ENCODE results near the gene KLHL30. TPM values are rescaled to one million over a fixed set of nuclear protein-coding genes. Genes with fewer than 3 reads are reported as not detected.

KLHL30 gene
- total RNA-seq, 1 experiment from 2014 or later = 0.61 TPM

DNA sequence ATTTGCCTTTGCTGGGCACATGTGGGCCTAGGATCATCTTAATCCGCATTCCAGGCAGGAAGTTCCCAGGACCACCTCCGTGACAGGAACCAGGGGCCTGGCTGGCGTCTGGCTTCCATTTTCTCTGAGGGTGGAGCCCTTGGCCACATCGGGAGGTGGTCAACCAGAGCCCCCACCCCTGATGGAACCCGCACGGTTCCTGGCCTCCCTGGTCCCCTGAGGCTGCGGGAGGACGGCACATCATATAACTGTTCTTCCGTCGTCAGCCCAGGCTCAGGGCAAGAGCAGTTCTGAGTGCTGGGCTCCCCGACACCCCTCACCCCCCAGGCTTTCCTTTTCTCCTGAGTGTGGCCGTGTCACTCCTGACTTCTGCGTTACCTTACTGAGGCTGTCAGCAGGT lies 24.9 kb upstream of the KLHL30 start:
- Histone ChIP-seq H3K9ac (ENCODE audit: low read length) (no peak overlapping the region), H3K4me1 (ENCODE audit: control insufficient read depth in 1 of 2, insufficient read depth in 2 of 2, low read length in 2 of 2) (peaks cover 0 to 3% of the 10 kb centered on the region in 2 experiments; a peak in 1 of 4 replicates), H3K9me3 (ENCODE audit: control insufficient read depth in 1 of 2, insufficient read depth in 1 of 2, low read depth in 1 of 2, low read length in 2 of 2) (no peaks in the 10 kb centered on the region), H3K79me2 (ENCODE audit: insufficient read depth, low read length) (no peaks in the 10 kb centered on the region), H3K27me3 (ENCODE audit: insufficient read depth, low read length) (no peaks in the 10 kb centered on the region), H3K4me3 (replicated peaks in 1 of 2; ENCODE audit: low read depth in 1 of 2, low read length in 2 of 2) (no peak overlapping the region), H3K36me3 (ENCODE audit: control insufficient read depth in 1 of 2, insufficient read depth in 2 of 2, low read length in 2 of 2) (no peaks in the 10 kb centered on the region), H3K4me2 (ENCODE audit: low read length) (no peak overlapping the region), H3K27ac (ENCODE audit: low read depth, low read length) (no peak overlapping the region), H2AFZ (ENCODE audit: low read depth, low read length, poor library complexity, severe bottlenecking) (no peak overlapping the region), H3K9me2 (ENCODE audit: insufficient read depth) (no peaks in the 10 kb centered on the region), H4K20me1 (ENCODE audit: insufficient read depth) (no peaks in the 10 kb centered on the region)
- POLR2A ChIA-PET = no interaction called here
- CTCF ChIA-PET = no interaction called here
- TF ChIP-seq EGR1 (IDR thresholded peaks at IDR 0.05; ENCODE audit: low read depth) (no peak), POLR2A (IDR thresholded peaks at IDR 0.05; ENCODE audit: borderline replicate concordance, extremely low read depth, insufficient read depth, insufficient read length) (no peak), CBX3 (IDR thresholded peaks at IDR 0.05; ENCODE audit: low read depth) (no peak), CTCF (IDR thresholded peaks at IDR 0.05 in 2 of 3, conservative IDR thresholded peaks at IDR 0.05 in 1 of 3; ENCODE audit: borderline replicate concordance in 1 of 3, insufficient read depth in 1 of 3, low read depth in 2 of 3, low read length in 2 of 3) (no peak), TCF7L2 (IDR thresholded peaks at IDR 0.05; ENCODE audit: borderline replicate concordance, extremely low read depth, insufficient read depth, insufficient read length) (no peak), ZFX (IDR thresholded peaks at IDR 0.05) (no peak), ZNF274 (IDR thresholded peaks at IDR 0.05; ENCODE audit: low read depth, low read length) (no peak), YY1 (IDR thresholded peaks at IDR 0.05; ENCODE audit: extremely low read depth, insufficient replicate concordance, low read depth, low read length) (no peak), SRF (IDR thresholded peaks at IDR 0.05; ENCODE audit: low read depth) (no peak), EZH2 (IDR thresholded peaks at IDR 0.05) (no peak), CEBPB (IDR thresholded peaks at IDR 0.05; ENCODE audit: low read depth) (no peak), FOSL1 (IDR thresholded peaks at IDR 0.05; ENCODE audit: low read depth) (no peak)
- TF ChIP-seq, protein P1, sequence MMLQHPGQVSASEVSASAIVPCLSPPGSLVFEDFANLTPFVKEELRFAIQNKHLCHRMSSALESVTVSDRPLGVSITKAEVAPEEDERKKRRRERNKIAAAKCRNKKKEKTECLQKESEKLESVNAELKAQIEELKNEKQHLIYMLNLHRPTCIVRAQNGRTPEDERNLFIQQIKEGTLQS (IDR thresholded peaks at IDR 0.05) = no peak
- no TSS peak for BruUV-seq (replicated peaks)
- intact Hi-C loops (cut with micrococcal nuclease) = no loop called here
- no peak for ATAC-seq
- RAD21 ChIA-PET (ENCODE audit: low non-redundant PET in 1 of 2, low total read pairs in 2 of 2, uncharacterized antibody in 2 of 2, unreplicated experiment in 2 of 2) = no interaction called here
- DNase-seq (ENCODE audit: low read depth, low spot score) = no peak
